HEK293T (cell line): ENCODE data around the gene GADD45B.

Experiments used
- BHLHE40 ChIP-seq: fragments of 450-650 bp; IDR thresholded peaks from 2 replicates; pipeline ENCODE4 v1.6.1; 2016; ENCODE audit warnings: mild to moderate bottlenecking, moderate library complexity, borderline replicate concordance
- CTBP1 ChIP-seq: fragments of 450-650 bp; IDR thresholded peaks from 2 replicates; pipeline ENCODE4 v1.6.1; 2016; ENCODE audit warnings: borderline replicate concordance
- SUZ12 ChIP-seq: fragments of 450-650 bp; IDR thresholded peaks from 2 replicates; pipeline ENCODE4 v1.6.1; 2016; ENCODE audit warnings: mild to moderate bottlenecking

GRCh38 chr19:2500156-2500555, 24.2 kb downstream of the GADD45B start:
- TF ChIP-seq BHLHE40 (no peak), CTBP1 (no peak), SUZ12 (no peak)
